LoVo (cell line): ENCODE data around the gene CTNS.
"Not testable (repeated sequence)": the region's sequence is repeated elsewhere in the genome, so short reads cannot be mapped to it uniquely, and the experiment has no call there.

Source experiments
- DNase-seq: peaks from one replicate; pipeline ENCODE4 v3.0.0-alpha.2; 2016; ENCODE audit warnings: low spot score

The CTNS gene

GRCh38 chr17:3688027-3688553, 51.5 kb downstream of the CTNS start:
- DNase-seq, result no peak

- no peak for DNase-seq
These were observed 52.3 kb downstream of the CTNS start for GRCh38 chr17:3688852-3689261.

GRCh38 chr17:3689262-3690093, 52.9 kb downstream of the CTNS start:
- no peak for DNase-seq

GRCh38 chr17:3690094-3690715, 53.6 kb downstream of the CTNS start:
- no peak for DNase-seq

GRCh38 chr17:3691617-3692067, 55.1 kb downstream of the CTNS start:
- DNase-seq, result no peak

- DNase-seq, result no peak
These were observed 55.8 kb downstream of the CTNS start for GRCh38 chr17:3692346-3692745.

GRCh38 chr17:3693141-3693540, 56.6 kb downstream of the CTNS start:
- no peak for DNase-seq

GRCh38 chr17:3693829-3694231, 57.3 kb downstream of the CTNS start:
- DNase-seq, result no peak

- DNase-seq, result peak; percentile 26
These were observed 58.7 kb downstream of the CTNS start for GRCh38 chr17:3695129-3695722.

- peak; percentile 34 for DNase-seq
These were observed 59.3 kb downstream of the CTNS start, which contains the start of gene P2RX5 for GRCh38 chr17:3695723-3696411. Gene P2RX5 (minus strand): TSS chr17:3696155. CDS start chr17:3696005, 150 bp downstream.

- no peak for DNase-seq
These were observed 60.5 kb downstream of the CTNS start for GRCh38 chr17:3697103-3697476.

- DNase-seq, result no peak
These were observed 61.6 kb downstream of the CTNS start for GRCh38 chr17:3698139-3698538.

GRCh38 chr17:3699951-3700350, 63.4 kb downstream of the CTNS start:
- no peak for DNase-seq

- DNase-seq, result not testable (repeated sequence)
These were observed 65.5 kb downstream of the CTNS start for GRCh38 chr17:3702041-3702539.

GRCh38 chr17:3704931-3705717, 68.6 kb downstream of the CTNS start:
- DNase-seq, result no peak

GRCh38 chr17:3705718-3705984, 69.1 kb downstream of the CTNS start:
- not testable (repeated sequence) for DNase-seq

GRCh38 chr17:3708366-3708765, 71.8 kb downstream of the CTNS start:
- no peak for DNase-seq

- DNase-seq, result no peak
These were observed 74.4 kb downstream of the CTNS start for GRCh38 chr17:3710951-3711383.
